Ovary (tissue), 3 donors: ENCODE measurements around the gene CFAP73.

ENCODE experiments used
- EP300 ChIP-seq: sonication (generic); formaldehyde crosslinking; IDR thresholded peaks from one replicate; pipeline ENCODE4 v1.6.1; 2017; ENCODE audit warnings: antibody characterized with exemption
- POLR2A ChIP-seq: fragments of 450-650 bp; IDR thresholded peaks from one replicate; pipeline ENCODE4 v1.6.1; 2017; ENCODE audit warnings: antibody characterized with exemption, mild to moderate bottlenecking, moderate library complexity
- TF ChIP-seq, protein P1 (sequence below), 3 donors: fragments of 450-650 bp in 2 of 3; fragments of 200-600 bp in 1 of 3; IDR thresholded peaks; one replicate each; pipeline versions ENCODE4 v1.5.1 to v1.8.0; 2016 to 2022; ENCODE audit warnings: antibody characterized with exemption in 3 of 3, mild to moderate bottlenecking in 1 of 3
- donor health status: DM: no; HTN: no; CAD: no.

DNA sequence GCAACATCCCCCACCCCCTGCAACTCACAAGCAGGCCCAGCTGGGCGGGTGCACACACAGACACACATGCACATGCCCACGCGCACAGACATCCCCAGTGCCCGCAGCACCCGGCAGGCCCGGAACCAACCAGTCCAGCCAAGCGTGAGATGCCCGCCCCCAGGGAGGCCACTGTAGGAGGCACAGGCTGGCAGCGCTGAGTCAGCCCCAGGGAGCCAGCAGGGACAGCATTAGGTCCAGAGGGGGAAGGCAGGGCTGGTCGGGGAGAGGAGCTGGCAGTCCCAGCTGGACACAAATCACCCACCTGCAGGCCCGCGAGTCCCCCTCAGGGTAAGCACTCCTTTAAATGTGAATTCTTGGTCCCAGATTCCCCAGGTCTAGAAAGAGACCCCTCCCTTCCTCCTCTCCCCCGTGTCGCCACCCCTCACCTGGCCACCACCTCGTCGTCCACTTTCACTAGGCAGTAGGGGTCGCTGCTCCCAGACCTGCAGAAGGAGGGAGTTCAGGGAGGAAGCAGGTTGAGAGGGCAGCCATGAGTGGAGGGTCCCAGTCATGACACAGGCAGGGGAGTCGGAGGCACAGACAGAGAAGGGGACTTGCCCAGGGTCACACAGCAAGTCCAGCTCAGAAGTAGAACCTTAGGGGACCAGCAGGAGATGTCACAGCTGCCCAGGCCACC is 18.9 kb upstream of the CFAP73 start:
- no peak for TF ChIP-seq POLR2A
- TF ChIP-seq, protein P1, sequence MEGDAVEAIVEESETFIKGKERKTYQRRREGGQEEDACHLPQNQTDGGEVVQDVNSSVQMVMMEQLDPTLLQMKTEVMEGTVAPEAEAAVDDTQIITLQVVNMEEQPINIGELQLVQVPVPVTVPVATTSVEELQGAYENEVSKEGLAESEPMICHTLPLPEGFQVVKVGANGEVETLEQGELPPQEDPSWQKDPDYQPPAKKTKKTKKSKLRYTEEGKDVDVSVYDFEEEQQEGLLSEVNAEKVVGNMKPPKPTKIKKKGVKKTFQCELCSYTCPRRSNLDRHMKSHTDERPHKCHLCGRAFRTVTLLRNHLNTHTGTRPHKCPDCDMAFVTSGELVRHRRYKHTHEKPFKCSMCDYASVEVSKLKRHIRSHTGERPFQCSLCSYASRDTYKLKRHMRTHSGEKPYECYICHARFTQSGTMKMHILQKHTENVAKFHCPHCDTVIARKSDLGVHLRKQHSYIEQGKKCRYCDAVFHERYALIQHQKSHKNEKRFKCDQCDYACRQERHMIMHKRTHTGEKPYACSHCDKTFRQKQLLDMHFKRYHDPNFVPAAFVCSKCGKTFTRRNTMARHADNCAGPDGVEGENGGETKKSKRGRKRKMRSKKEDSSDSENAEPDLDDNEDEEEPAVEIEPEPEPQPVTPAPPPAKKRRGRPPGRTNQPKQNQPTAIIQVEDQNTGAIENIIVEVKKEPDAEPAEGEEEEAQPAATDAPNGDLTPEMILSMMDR (IDR thresholded peaks at IDR 0.05), result no peak
- TF ChIP-seq EP300, result no peak
